Measurements from ENCODE around the gene SPEN.
"Not testable (repeated sequence)": the region's sequence is repeated elsewhere in the genome, so short reads cannot be mapped to it uniquely, and the experiment has no call there.

Gene SPEN, protein sequence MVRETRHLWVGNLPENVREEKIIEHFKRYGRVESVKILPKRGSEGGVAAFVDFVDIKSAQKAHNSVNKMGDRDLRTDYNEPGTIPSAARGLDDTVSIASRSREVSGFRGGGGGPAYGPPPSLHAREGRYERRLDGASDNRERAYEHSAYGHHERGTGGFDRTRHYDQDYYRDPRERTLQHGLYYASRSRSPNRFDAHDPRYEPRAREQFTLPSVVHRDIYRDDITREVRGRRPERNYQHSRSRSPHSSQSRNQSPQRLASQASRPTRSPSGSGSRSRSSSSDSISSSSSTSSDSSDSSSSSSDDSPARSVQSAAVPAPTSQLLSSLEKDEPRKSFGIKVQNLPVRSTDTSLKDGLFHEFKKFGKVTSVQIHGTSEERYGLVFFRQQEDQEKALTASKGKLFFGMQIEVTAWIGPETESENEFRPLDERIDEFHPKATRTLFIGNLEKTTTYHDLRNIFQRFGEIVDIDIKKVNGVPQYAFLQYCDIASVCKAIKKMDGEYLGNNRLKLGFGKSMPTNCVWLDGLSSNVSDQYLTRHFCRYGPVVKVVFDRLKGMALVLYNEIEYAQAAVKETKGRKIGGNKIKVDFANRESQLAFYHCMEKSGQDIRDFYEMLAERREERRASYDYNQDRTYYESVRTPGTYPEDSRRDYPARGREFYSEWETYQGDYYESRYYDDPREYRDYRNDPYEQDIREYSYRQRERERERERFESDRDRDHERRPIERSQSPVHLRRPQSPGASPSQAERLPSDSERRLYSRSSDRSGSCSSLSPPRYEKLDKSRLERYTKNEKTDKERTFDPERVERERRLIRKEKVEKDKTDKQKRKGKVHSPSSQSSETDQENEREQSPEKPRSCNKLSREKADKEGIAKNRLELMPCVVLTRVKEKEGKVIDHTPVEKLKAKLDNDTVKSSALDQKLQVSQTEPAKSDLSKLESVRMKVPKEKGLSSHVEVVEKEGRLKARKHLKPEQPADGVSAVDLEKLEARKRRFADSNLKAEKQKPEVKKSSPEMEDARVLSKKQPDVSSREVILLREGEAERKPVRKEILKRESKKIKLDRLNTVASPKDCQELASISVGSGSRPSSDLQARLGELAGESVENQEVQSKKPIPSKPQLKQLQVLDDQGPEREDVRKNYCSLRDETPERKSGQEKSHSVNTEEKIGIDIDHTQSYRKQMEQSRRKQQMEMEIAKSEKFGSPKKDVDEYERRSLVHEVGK (N-terminal part only)

DNA sequence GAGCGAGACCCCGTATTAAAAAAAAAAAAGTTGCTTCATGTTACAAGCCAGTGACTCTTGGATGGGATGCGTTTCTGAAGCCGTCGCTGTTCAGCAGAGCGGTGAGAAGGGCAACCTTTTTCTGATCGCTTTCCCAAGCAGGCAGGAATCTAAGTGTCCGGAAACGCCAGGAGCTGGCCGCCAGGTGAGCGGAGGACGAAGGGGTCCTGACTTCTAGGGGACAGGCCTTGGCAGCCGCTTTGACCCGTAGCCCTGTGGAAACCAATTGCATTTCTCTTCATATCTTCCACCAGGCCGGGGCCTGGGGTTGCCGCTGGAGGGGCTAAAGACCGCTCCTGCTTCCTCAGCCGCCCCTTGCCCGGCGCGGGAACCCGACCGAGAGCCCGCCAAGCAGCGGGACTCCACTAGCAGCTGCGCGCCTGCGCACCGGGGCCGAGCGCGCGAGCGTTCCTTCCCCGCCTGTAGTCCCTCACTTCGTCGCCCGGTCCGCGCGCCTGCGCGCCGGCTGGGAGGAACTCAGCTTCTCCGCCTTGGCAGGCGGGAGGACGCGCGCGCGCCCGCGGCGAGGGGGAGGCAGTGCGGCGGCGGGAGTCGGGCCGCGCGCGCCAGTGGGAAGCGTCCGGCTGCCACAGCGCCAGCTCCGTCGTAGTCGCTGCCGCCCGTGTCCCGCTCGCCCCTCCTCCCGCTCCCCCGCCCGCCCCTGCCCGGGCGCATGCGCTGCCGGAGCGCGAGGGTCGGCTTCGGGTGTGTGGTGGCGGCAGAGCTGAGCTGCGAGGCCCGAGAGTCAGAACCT is at the start of gene SPEN:
Gene SPEN (plus strand): TSS at position 608 of the 793 bp plus-strand sequence. CDS start 361 bp downstream, outside the sequence.
- peak; percentile 99 for DNase-seq

DNA sequence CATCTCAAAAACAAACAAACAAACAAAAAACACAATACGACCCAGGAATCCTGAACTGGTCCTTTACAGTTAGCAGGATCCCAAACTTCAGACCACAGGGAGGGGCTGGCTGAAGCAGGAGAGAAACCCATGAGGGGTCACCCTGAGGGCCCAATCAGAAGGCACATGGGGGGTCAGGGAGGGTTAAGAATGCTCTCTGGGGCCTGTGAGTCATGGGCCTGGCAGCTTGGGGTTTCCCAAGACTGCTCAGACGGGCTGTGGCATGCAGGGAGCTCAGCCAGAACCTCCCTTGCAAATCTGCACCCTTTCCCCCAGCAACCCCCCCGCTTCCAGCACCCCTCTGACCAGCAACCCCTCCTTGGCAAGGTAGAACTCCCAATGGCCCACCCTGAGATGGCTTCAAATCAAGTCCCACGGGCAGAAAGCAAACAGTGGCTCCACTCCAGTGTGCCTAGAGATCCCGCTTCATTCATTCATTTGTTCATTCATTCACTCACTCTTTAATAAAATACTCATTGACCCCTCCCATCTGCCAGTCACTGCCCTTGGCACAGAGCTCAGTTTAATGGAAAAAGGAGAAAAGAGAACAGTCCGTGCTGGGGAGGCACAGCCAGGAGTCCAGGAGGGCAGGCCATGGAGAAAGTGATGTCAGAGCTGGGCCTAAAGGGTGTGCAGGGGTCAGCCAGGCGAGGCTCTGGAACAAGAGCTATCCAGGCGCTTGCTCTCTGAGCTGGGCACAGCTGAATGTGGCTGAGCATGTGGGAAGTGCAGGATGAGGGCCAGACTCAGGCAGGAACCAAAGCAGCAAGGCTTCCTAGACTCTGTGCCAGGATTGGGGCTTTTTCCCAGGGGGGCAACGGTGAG is 48.3 kb upstream of the SPEN start:
- no peak for DNase-seq

DNA sequence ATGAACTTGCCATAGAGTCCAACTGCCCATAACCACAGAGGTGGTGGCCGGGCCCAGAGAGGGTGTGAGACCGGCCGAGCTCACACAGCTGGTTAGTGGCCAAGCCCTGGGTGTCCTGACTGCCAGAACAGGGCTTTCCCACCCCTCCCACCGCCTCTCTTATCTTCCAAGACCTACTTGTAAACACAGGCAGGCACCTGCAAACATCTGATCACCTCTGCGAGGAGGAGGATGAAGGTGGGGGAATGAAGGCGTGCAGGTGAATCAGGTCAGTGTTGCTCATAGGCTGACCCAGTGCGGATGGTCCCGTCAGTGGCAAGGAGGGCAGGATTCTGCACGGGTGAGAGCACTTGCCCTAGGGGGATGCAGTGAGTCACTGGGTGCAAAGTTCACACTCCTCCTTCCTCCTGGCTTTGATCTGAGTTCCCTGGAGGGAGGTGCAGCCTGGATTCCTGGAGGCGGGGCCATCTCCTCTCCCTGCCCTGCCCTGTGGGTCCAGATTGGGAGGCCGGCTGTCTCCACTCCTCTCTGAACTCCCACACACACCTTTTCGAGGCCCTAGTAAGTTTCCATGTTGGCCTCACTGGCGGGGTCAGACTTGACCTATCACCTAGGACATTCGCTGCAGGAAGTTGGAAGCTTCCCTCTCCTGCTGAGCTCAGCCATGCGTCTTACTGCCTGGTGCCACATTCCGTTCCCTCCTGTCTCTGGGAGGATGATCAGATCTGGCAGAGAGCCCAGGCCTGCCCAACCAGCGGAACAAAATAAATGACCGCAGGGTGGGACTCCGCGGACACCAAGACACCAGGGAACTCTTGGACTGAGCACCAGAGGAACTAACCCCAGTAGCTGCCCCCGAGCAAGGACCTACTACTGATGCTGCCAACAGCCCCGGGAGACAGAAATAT is 47.3 kb upstream of the SPEN start:
- DNase-seq: no peak

DNA sequence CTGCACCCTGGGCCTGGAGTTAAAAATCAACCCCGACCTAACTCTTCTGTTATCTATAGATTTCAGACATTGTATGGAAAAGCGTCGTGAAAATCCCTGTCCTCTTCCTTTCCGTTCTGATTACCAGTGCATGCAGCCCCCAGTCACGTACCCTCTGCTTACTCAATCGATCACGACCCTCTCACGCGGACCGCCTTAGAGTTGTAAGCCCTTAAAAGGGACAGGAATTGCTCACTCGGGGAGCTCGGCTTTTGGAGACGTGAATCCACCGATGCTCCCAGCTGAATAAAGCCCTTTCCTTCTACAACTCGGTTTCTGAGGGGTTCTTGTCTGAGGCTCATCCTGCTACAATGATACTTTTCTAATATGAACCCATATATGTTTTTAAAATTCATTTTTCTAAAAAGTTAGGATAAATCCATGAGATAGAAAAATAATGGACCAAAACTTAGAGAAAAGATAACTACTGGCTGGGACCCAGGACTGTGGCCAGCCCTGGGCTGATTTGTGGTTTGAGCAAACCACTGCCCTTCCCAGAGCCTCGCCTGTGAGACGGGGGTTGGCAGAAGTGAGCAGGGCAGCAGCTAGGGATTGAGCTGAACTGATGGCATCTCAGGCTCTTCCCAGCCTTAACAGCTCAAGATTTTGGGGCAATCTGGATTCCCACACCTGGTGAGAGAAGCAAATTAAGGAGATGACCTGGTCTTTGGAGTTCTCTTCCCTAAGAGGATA is 45.1 kb upstream of the SPEN start:
- no peak for DNase-seq

DNA sequence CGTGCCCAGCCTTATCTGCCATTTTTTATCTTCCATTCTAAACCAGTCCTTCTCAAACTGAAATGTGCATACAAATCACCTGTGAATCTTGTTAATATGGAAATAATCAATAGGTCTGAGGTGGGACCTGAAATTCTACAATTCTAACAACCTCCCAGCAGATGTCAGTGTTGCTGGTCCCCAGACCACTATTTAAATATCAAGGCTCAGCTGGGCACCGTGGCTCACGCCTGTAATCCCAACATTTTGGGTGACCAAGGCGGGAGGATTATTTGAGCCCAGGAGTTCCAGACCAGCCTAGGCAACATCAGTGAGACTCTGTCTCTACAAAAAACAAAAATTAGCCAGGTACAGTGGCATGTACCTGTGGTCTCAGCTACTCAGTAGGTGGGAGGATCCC is 44.1 kb upstream of the SPEN start:
- DNase-seq: no peak

DNA sequence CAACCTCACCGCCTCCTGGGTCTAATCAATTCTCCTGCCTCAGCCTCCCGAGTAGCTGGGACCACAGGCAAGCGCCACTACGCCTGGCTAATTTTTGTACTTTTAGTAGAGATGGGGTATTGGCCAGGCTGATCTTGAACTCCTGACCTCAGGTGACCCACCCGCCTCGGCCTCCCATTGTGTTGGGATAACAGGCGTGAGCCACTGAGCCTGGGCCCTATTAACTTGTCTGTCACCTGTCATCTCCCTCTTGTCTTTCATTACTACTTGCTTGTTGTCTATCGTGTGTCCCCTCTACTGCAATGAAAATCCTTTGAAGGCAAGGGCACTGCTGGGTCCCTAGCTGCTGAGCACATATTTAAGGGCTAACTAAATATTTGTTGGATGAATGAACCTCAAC is 43.4 kb upstream of the SPEN start:
- no peak for DNase-seq

DNA sequence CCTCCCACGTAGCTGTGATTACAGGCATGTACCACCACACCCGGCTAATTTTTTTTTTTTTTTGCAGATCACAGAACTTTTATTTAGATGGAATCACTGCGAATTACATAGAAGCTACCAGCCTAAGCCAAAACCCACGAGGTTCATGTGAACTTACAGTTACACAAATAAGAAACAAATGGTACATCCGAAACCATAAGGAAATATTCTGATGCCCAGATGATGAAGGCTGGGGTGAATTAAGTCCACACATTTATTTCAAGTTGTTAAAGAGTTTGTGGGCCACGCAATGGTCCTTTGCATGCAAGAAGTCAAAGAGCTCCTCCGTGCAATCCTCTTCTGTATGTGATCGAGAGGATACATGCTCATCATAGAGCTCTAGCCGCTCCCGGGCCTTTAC is 40.4 kb upstream of the SPEN start:
- DNase-seq: no peak

DNA sequence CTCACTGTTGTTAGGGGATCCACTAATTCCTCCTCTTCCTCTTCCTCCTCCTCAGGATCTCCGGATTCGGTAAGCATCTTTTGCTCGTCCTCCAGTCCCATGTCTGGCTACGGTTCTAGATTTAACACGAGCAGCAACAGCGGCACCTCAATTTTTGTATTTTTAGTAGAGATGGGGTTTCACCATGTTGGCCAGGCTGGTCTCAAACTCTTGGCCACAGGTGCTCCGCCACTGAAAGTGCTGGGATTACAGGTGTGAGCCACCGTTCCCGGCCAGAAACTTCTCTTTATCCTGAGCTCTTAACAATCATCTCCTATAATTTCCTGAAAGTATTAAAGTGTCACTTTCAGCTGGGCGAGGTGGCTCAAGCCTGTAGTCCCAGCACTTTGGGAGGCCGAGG is 40.0 kb upstream of the SPEN start, which contains the start of gene UQCRHL:
Gene UQCRHL (minus strand): TSS at position 101 of the 400 bp plus-strand sequence. CDS start 0 bp downstream, at position 101.
- DNase-seq: not testable (repeated sequence)

DNA sequence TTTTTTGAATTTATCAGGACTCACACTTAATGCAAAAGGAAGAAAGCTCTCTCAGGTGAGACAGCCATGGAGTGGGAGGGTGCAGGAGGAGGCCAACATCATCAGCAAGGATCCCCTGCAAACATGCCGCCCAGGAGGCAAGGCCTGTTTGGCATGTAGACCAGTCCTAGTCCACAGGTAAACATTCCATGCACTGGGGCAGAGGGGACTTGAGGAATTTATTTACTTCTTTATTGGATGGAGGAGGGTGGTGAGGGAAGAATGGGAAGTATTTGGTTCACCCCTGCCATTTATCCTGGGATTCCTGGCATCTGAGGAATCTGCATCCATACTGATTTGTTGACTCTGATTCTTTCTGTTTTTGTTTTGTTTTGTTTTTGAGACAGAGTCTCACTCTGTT is 38.6 kb upstream of the SPEN start:
- DNase-seq: no peak

DNA sequence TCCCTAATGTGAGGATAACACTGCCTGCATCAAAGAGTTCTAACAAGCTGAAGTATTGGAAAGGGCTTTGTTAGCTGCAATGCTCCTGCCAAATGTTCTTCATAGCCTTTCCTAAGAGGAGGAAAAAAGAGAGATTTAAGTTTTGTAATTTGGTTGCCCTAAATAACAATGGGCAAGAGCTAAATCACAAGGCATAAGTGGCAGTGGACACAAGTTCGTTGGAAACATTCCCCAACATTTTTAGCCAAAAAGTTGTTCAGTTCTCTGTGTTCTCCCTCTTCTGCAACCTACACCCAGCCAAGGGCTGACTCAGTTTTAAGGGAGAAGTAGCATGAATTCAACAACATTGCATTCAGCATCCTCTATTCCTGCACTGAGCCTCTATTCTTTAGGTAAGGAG is 37.4 kb upstream of the SPEN start:
- DNase-seq: no peak

DNA sequence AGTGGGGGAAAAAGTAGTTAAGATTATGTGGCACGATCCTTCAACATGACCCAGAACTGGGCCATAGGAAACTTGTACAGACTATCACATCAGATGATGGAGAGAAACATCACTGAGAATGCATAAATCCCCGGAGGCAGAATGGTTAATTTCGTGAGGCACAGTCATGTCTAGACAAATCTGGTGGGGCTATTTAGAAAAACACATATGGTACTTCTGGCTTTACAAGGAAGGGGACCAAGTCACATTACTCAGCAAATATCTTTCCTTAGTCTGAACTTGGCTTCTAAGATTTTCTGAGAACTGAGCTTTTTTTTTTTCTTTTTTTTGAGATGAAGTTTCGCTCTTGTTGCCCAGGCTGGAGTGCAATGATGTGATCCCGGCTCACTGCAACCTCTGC is 30.8 kb upstream of the SPEN start:
- no peak for DNase-seq

DNA sequence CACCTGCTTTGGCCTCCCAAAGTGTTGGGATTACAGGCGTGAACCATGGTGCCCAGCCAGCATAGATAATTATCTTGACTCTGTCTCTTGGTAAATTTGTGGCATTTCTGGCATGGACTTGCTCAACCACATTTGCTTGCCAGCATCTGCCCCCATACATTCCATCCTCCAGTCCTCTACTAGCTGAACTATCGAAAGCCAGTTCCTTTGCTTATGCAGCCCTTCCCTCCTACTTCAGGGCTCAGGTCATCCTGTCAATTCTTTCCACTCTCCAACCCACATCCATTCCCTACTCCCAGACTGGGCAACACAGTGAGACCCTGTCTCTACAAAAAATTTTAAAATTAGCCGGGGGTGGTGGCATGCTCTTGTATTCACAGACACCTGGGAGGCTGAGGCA is 27.0 kb upstream of the SPEN start:
- DNase-seq: no peak

DNA sequence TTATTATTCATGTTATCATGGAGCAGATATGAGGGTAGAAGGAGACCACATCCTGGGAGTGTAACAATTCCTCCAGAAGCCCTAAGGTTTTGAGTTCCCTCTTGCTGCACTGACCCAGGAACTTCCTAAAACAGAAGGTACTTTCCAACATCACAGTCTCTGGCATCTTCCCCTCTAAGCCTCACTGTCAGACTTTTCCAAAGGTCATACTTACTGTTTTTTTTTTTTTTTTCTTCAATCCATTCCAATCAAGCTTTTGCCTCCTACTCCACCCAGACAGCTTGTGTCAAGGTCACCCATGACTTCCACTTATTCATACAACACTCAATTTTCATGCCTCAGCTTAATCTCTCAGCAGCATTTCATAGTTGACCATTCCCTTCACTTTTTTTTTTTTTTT is 21.7 kb upstream of the SPEN start:
- no peak for DNase-seq

DNA sequence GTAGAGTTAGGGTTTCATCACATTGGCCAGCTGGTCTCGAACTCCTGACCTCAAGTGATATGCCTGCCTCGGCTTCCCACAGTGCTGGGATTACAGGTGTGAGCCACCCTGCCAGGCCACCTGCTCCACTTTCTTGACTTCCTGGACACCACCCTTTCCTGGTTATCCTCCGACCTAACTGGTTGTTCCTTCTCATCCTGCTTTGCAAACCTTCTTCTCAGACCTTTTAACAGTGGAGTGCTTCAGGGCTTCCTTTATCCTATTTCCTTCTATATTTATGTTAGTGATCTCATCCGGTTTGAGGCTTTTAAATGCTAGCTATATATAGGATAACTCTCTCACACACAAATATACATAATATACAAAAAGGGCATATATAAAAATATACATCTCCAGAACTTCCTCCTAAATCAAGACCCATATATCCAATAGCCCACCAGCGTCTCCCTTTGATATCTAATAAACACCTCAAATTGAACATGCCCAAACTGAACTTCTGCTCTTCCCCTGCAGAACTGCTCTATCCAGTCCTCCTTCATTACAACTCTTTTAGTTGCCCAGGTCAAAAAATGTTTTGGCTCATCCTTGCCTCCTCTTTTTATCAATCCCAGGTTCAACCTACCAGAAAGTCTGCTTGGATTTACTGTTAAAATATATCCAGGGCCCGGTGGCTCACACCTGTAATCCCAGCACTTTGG is 20.5 kb upstream of the SPEN start:
- no peak for DNase-seq

DNA sequence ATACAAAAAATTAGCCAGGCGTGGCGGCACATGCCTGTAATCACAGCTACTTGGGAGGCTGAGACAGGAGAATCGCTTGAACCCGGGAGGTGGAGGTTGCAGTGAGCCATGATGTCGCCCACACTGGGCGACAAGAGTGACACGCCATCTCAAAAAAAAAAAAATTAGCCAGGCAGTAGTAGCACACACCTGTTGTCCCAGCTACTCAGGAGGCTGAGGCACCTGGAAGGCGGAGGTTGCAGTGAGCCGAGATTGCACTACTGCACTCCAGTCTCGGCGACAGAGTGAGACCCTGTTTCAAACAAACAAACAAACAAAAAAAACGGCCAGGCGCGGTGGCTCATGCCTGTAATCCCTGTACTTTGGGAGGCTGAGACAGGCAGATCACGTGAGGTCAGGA is 19.9 kb upstream of the SPEN start:
- DNase-seq: not testable (repeated sequence)

DNA sequence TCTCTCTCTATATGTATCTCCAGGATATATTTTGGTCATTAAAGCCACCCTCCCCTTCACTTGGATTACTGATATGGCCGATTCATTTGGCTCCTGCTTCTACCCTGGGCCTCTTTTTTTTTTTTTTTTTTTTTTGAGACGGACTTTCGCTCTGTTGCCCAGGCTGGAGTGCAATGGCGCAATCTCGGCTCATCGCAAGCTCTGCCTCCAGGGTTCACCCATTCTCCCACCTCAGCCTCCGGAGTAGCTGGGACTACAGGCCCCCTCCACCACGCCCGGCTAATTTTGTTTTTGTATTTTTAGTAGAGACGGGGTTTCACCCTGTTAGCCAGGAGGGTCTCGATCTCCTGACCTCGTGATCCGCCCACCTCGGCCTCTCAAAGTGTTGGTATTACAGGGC is 18.6 kb upstream of the SPEN start:
- DNase-seq: not testable (repeated sequence)

DNA sequence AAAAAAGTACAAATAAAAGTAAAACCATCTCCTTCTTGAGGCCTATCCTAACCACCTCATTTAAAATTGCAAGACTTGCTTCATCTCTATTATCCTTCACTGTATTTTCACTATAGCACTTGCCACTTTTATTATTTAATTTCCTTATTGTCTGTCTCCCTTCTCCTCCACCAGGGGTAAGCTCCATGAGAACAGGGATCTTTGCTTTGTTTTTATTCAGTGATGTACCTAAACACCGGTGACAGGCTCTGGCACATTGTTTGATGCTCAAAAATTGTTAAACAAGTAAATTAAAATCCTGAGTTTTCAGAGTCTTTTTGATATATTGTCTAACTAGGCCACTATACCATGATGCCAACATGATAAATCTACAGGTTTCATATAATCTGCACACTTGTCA is 17.2 kb upstream of the SPEN start:
- no peak for DNase-seq

DNA sequence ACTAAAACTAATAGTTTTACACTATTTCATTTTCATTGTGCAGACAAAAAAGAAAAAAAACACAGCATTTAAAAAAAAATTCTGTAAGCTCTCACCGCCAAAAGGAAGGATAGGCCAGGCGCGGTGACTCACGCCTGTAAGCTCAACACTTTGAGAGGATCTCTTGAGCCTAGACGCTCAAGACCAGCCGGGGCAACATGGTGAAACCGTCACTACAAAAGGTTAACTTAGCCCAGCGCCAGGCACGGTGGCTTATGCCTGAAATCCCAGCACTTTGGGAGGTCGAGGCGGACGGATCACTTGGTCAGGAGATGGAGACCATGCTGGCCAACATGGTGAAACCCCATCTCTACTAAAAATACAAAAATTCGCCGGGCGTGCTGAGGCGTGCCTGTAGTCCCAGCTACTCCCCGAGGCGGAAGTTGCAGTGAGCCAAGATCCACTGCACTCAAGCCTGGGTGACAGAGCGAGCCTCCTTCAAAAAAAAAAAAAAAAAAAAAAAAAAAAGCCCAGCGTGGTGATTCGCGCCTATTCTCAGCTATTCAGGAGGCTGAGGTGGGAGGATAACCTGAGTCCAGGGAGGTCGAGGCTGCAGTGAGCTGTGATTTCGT is 14.3 kb upstream of the SPEN start:
- DNase-seq: peak; percentile 70
